Natural killer cell (primary cell): ENCODE data around the gene MEX3D. TPM values are rescaled to one million over a fixed set of nuclear protein-coding genes. Genes with fewer than 3 reads are reported as not detected.

Experiments used
- ATAC-seq, 3 donors: fragments of 150-1000 bp in 2 of 3; fragments of 200-7000 bp in 1 of 3; cut with Tn5 transposase; 1 replicate in 1 of 3; 2 replicates in 2 of 3; pipeline ENCODE4 v1.10.0; 2021; ENCODE audit warnings: mild to moderate bottlenecking in 2 of 3, moderate library complexity in 2 of 3
- DNase-seq, 2 donors: peaks; one replicate each; pipeline versions ENCODE4 v3.0.0 to v3.0.0-alpha.2; 2013 to 2021; ENCODE audit warnings: mixed read lengths in 1 of 2
- H3K27ac ChIP-seq: one replicate; pipeline ENCODE4 v1.5.1; 2013; ENCODE audit warnings: mild to moderate bottlenecking, low read length
- H3K27me3 ChIP-seq: one replicate; pipeline ENCODE4 v1.6.1; 2013; ENCODE audit warnings: low read length; ENCODE audit not compliant: control insufficient read depth, insufficient read depth
- H3K36me3 ChIP-seq: one replicate; pipeline ENCODE4 v1.6.1; 2013; ENCODE audit warnings: low read length; ENCODE audit not compliant: control insufficient read depth, insufficient read depth
- H3K4me1 ChIP-seq: one replicate; pipeline ENCODE4 v1.6.1; 2013; ENCODE audit warnings: low read length; ENCODE audit not compliant: control insufficient read depth, insufficient read depth
- H3K4me3 ChIP-seq: one replicate; pipeline ENCODE4 v1.5.1; 2013; ENCODE audit warnings: low read length
- H3K9me3 ChIP-seq: one replicate; pipeline ENCODE4 v1.6.1; 2013; ENCODE audit warnings: low read length; ENCODE audit not compliant: control insufficient read depth, insufficient read depth
- H3K27ac Mint-ChIP-seq, 2 donors: one replicate each; pipeline ENCODE4 v1.8.0; 2022; ENCODE audit warnings: mild to moderate bottlenecking in 2 of 2, mixed read lengths in 2 of 2, moderate library complexity in 1 of 2
- H3K27me3 Mint-ChIP-seq, 2 donors: one replicate each; pipeline ENCODE4 v1.8.0; 2022; ENCODE audit warnings: low read depth in 2 of 2, mixed read lengths in 2 of 2
- H3K36me3 Mint-ChIP-seq: one replicate; pipeline ENCODE4 v1.8.0; 2022; ENCODE audit warnings: mixed read lengths
- H3K4me1 Mint-ChIP-seq, 2 donors: one replicate each; pipeline ENCODE4 v1.8.0; 2022; ENCODE audit warnings: mixed read lengths in 2 of 2
- H3K4me3 Mint-ChIP-seq: one replicate; pipeline ENCODE4 v1.8.0; 2022; ENCODE audit warnings: mild to moderate bottlenecking, moderate library complexity, mixed read lengths
- H3K9me3 Mint-ChIP-seq, 2 donors: one replicate each; pipeline ENCODE4 v1.8.0; 2022; ENCODE audit warnings: mixed read lengths in 2 of 2
- CTCF ChIP-seq: fragments of 200-600 bp; IDR thresholded peaks from one replicate; pipeline ENCODE4 v1.8.0; 2022; ENCODE audit warnings: antibody characterized with exemption
- WGBS: methylation state at CpG from one replicate; pipeline ENCODE4 v1.1.7; 2013; ENCODE audit warnings: missing lambda C conversion rate; ENCODE audit not compliant: insufficient coverage; 5-methylcytosine and 5-hydroxymethylcytosine counted together
- intact Hi-C: fragments of 100-400 bp; cut with micrococcal nuclease; formaldehyde crosslinking; loops from one replicate; pipeline ENCODE4 v1.14.2; 2022
- total RNA-seq, 4 donors: library from RNA; stranded (reverse); fragments of 120-200 nt in 1 of 4; gene quantifications; one replicate each; pipeline versions ENCODE4 v1.2.3 to v1.2.4, GENCODE V29; 2013 to 2022

MEX3D gene
- total RNA-seq, 3 donors from 2014 or later (not counting 1 experiment from before 2014, with no cell fraction given), result 4.2 to 6.9 (median 4.4) TPM

DNA sequence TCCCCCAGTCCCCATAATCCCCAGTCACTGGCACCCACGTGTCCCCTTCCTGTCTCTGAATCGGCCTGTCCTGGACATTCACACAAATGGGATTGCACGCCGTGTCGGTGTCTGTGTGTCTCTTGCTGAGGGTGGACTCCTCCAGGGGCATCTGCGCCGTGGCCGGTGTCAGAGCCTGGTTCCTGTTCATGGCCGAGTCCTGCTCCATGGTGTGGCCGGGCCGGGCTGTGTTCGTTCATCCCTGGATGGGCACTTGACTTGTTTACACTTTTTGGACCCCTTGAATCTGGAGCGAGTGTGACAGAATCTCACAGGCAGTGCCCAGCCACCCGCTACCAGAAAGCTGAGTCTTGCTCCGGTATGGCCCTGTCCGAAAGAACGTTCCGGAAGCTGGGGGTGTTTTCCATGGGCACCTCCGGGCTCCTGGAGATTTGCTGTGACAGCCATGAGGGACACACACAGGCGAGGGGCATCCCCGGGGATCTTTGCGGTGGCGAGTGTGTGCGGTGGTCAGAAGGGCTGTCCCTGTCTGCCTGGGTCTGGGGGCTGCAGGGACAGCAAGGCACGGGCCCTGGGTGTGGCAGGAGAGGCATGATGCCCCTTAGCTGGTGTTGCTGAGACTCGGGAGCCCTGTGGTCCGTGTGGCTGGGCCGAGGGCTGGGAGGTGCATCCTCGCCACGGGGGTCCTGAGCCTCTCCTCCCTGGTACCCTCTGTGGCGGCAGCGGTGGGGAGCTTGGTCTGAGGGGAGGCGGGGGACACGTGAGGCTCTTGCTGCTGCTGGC lies 6.4 kb upstream of the MEX3D start:
- Histone ChIP-seq H3K4me3 (no peak overlapping the region), H3K9me3 (no peaks in the 10 kb centered on the region), H3K4me1 (no peaks in the 10 kb centered on the region), H3K27ac (no peak overlapping the region), H3K36me3 (peaks cover 15% of the 10 kb centered on the region), H3K27me3 (no peaks in the 10 kb centered on the region)
- peaks cover 10 to 12% of the 10 kb centered on the region in 2 donors for H3K27me3 Mint-ChIP-seq
- H3K36me3 Mint-ChIP-seq, result no peaks in the 10 kb centered on the region
- H3K9me3 Mint-ChIP-seq, result no peaks in the 10 kb centered on the region
- intact Hi-C loops, result no loop called here
- no peak for TF ChIP-seq CTCF
- WGBS, result 94% methylated on average over 34 of the region's 34 CpGs
- H3K27ac Mint-ChIP-seq, result no peak overlapping the region
- H3K4me3 Mint-ChIP-seq, result no peak overlapping the region
- no peaks in the 10 kb centered on the region for H3K4me1 Mint-ChIP-seq
- no peak for ATAC-seq
- DNase-seq, result no peak

GRCh38 chr19:1572795-1573194 lies 4.7 kb upstream of the MEX3D start:
- H3K4me1 ChIP-seq, result peaks cover 7% of the 10 kb centered on the region
- peaks cover 0 to 4% of the 10 kb centered on the region in 2 donors for H3K4me1 Mint-ChIP-seq
- no peak for TF ChIP-seq CTCF
- intact Hi-C loops, result no loop called here
- H3K36me3 ChIP-seq, result peaks cover 10% of the 10 kb centered on the region
- no peak overlapping the region for H3K27ac Mint-ChIP-seq
- H3K27ac ChIP-seq, result no peak overlapping the region
- peaks cover 10 to 13% of the 10 kb centered on the region in 2 donors for H3K27me3 Mint-ChIP-seq
- H3K4me3 Mint-ChIP-seq, result no peak overlapping the region
- H3K9me3 Mint-ChIP-seq, result no peaks in the 10 kb centered on the region
- ATAC-seq, result no peak
- no peak overlapping the region for H3K4me3 ChIP-seq
- no peaks in the 10 kb centered on the region for H3K36me3 Mint-ChIP-seq
- H3K27me3 ChIP-seq, result no peaks in the 10 kb centered on the region
- no peaks in the 10 kb centered on the region for H3K9me3 ChIP-seq
- DNase-seq, result no peak
- 88% methylated on average over 9 of the region's 9 CpGs for WGBS

DNA sequence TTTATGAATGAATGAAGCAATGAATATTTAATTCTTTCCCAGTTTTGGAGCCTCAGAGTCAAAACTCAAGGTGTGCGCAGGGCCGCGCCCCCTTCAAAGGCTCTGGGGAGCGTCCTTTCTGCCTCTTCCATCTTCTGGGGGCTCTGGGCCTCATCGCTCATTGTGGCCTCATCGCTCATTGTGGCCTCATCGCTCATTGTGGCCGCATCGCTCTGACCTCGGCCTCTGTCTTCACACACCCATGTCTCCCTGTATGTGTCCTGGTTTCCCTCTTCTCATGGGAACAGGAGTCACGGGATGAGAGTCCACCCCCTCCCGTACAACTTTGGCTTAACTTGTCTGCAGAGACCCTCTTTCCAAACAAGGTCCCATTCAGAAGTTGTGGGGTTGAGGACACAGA lies 3.2 kb upstream of the MEX3D start:
- Mint-ChIP-seq H3K27ac (no peak overlapping the region), H3K27me3 (peaks cover 10 to 13% of the 10 kb centered on the region in 2 donors), H3K4me3 (no peak overlapping the region), H3K36me3 (no peaks in the 10 kb centered on the region), H3K9me3 (no peaks in the 10 kb centered on the region), H3K4me1 (peaks cover 0 to 4% of the 10 kb centered on the region in 2 donors)
- WGBS, result 94% methylated on average over 12 of the region's 12 CpGs
- TF ChIP-seq CTCF, result no peak
- Histone ChIP-seq H3K4me1 (peaks cover 14% of the 10 kb centered on the region), H3K27ac (no peak overlapping the region), H3K4me3 (no peak overlapping the region), H3K27me3 (no peaks in the 10 kb centered on the region), H3K9me3 (no peaks in the 10 kb centered on the region), H3K36me3 (peaks cover 2% of the 10 kb centered on the region)
- intact Hi-C loops, result no loop called here
- no peak for DNase-seq
- ATAC-seq, result no peak

GRCh38 chr19:1570836-1571235 lies 2.7 kb upstream of the MEX3D start:
- Histone ChIP-seq H3K4me3 (no peak overlapping the region), H3K9me3 (no peaks in the 10 kb centered on the region), H3K27ac (no peak overlapping the region), H3K4me1 (peaks cover 14% of the 10 kb centered on the region), H3K36me3 (no peaks in the 10 kb centered on the region), H3K27me3 (no peaks in the 10 kb centered on the region)
- DNase-seq (no peak), ATAC-seq (no peak)
- TF ChIP-seq CTCF, result no peak
- Mint-ChIP-seq H3K27ac (no peak overlapping the region), H3K4me3 (no peak overlapping the region), H3K4me1 (peaks cover 0 to 4% of the 10 kb centered on the region in 2 donors), H3K9me3 (no peaks in the 10 kb centered on the region), H3K36me3 (no peaks in the 10 kb centered on the region), H3K27me3 (peaks cover 10 to 13% of the 10 kb centered on the region in 2 donors)
- WGBS, result 94% methylated on average over 13 of the region's 13 CpGs
- intact Hi-C loops, result no loop called here
